ENCODE measurements around the gene RNF224.

DNA sequence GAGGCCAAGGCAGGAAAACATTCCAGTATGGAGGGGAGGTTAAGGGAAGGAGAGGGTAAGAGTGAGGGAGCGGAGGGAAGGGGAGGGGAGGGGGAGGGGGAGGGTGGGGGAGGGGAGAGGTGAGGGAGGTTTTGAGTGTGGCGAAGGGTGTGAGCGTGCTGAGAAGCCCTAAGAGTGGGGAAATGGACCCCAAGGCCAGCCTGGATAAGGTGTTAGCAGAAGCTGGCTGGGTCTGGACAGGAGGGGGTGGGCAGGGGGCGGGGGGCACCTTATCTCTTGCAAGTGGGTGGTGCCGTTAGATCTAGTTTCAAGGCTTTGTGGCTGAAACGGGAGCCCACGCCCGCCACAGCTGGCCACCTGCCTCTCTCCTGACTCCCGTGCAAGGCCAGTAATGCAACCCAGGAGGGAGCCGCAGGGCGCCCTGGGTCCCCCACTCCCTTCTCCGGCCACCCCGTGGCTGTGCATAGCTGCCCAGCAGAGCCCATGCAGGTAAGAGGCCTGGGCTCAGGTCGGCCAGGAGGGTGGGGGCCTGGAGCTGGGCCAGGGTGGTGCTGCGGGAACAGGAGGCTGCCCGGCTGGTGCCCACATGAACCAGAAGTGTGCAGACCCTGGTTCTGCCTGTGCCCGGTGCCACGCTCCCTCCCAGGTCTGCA, 677 bp downstream of the RNF224 start:
- TF ChIP-seq, protein P1, sequence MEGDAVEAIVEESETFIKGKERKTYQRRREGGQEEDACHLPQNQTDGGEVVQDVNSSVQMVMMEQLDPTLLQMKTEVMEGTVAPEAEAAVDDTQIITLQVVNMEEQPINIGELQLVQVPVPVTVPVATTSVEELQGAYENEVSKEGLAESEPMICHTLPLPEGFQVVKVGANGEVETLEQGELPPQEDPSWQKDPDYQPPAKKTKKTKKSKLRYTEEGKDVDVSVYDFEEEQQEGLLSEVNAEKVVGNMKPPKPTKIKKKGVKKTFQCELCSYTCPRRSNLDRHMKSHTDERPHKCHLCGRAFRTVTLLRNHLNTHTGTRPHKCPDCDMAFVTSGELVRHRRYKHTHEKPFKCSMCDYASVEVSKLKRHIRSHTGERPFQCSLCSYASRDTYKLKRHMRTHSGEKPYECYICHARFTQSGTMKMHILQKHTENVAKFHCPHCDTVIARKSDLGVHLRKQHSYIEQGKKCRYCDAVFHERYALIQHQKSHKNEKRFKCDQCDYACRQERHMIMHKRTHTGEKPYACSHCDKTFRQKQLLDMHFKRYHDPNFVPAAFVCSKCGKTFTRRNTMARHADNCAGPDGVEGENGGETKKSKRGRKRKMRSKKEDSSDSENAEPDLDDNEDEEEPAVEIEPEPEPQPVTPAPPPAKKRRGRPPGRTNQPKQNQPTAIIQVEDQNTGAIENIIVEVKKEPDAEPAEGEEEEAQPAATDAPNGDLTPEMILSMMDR (IDR thresholded peaks at IDR 0.05; ENCODE audit: low read depth, low read length), result no peak
- TF ChIP-seq, protein P2, sequence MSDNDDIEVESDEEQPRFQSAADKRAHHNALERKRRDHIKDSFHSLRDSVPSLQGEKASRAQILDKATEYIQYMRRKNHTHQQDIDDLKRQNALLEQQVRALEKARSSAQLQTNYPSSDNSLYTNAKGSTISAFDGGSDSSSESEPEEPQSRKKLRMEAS (IDR thresholded peaks at IDR 0.05; ENCODE audit: low read depth, low read length), result no peak
- TF ChIP-seq POLR2A (IDR thresholded peaks at IDR 0.05; ENCODE audit: extremely low read depth, insufficient read length), result no peak
- no peak for TF ChIP-seq MYC (IDR thresholded peaks at IDR 0.05; ENCODE audit: low read depth, low read length)

Measured in NB4 (cell line).